ENCODE measurements around the gene ITGB8. TPM values are rescaled to one million over a fixed set of nuclear protein-coding genes. Genes with fewer than 3 reads are reported as not detected.

The ITGB8 gene
- total and polyA plus RNA-seq, 4 experiments from 2014 or later: 0.11 to 0.12 TPM; not detected in 2

DNA sequence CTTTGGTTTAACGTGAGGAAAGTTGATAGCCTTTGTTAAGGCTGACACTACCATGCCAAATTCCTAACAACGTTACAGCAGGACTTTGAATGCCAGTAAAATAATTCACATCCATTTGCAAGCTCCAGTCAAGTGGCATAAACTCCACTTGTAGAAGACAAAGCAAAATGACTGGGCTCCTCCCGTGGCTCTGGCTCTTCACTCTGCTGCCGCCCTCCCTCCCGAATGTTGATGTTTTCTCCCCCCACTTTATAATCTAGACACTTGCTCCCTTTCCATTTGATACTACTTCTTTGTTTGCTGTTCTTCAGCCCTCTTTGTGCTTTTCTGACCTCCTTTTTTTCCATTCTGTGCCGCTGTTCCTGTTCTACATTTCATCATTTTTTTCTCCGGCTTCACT is 22.8 kb upstream of the ITGB8 start:
- no peak overlapping the region for H3K27ac ChIP-seq (ENCODE audit: low read depth, low read length)
- POLR2A ChIA-PET (ENCODE audit: partially characterized antibody): no interaction called here
- Mint-ChIP-seq H3K4me1 (no peaks in the 10 kb centered on the region), H3K9me3 (peaks cover 0 to 2% (median 0%) of the 10 kb centered on the region in 8 donors), H3K27ac (no peak overlapping the region), H3K27me3 (no peaks in the 10 kb centered on the region), H3K36me3 (no peaks in the 10 kb centered on the region), H3K4me3 (no peak overlapping the region)
- no peaks in the 10 kb centered on the region for H3K27me3 ChIP-seq (ENCODE audit: insufficient read depth, low read length)
- no peaks in the 10 kb centered on the region for H3K4me1 ChIP-seq (ENCODE audit: insufficient read depth, low read length)
- no peak overlapping the region for H3K4me3 ChIP-seq (ENCODE audit: low read length in 2 of 2)
- CTCF ChIA-PET (ENCODE audit: partially characterized antibody): no interaction called here
- intact Hi-C loops (cut with micrococcal nuclease): no loop called here
- DNase-seq: no peak
- no peaks in the 10 kb centered on the region for H3K9me3 ChIP-seq (ENCODE audit: control insufficient read depth in 1 of 2, low read length in 2 of 2)
- no peaks in the 10 kb centered on the region for H3K36me3 ChIP-seq (ENCODE audit: insufficient read depth, low read length)

DNA sequence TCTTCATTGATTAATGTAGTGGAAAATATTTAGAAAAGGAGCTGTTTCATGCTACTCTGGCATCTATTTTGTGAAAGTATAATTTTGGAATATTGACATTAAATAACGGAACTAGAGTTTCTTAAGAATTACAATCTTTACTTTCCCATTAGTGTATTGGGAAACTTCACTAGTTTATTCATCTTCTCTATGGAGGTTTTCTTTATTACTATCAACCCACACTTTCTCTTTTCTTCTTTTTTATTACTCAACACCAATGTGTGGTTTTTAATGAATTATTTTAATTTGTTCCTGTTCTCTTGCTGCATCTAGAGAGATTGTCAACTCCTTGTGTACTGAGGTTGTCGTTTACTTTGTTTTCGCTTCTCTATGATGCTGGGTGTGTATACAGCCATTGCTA is 20.4 kb upstream of the ITGB8 start:
- no peaks in the 10 kb centered on the region for H3K4me1 Mint-ChIP-seq
- H3K4me3 ChIP-seq (ENCODE audit: low read length in 2 of 2): no peak overlapping the region
- H3K9me3 ChIP-seq (ENCODE audit: control insufficient read depth in 1 of 2, low read length in 2 of 2): no peaks in the 10 kb centered on the region
- no peak for DNase-seq
- H3K27ac ChIP-seq (ENCODE audit: low read depth, low read length): no peak overlapping the region
- no peak overlapping the region for H3K27ac Mint-ChIP-seq
- intact Hi-C loops (cut with micrococcal nuclease): no loop called here
- ChIA-PET CTCF (ENCODE audit: partially characterized antibody) (no interaction called here), POLR2A (ENCODE audit: partially characterized antibody) (no interaction called here)
- no peaks in the 10 kb centered on the region for H3K36me3 Mint-ChIP-seq
- H3K9me3 Mint-ChIP-seq: peaks cover 0 to 2% (median 0%) of the 10 kb centered on the region in 8 donors
- H3K36me3 ChIP-seq (ENCODE audit: insufficient read depth, low read length): no peaks in the 10 kb centered on the region
- H3K4me1 ChIP-seq (ENCODE audit: insufficient read depth, low read length): no peaks in the 10 kb centered on the region
- H3K27me3 ChIP-seq (ENCODE audit: insufficient read depth, low read length): no peaks in the 10 kb centered on the region
- H3K27me3 Mint-ChIP-seq: no peaks in the 10 kb centered on the region
- no peak overlapping the region for H3K4me3 Mint-ChIP-seq

GRCh38 chr7:20310963-20311742 is 19.5 kb upstream of the ITGB8 start:
- intact Hi-C loops (cut with micrococcal nuclease): no loop called here
- H3K36me3 ChIP-seq (ENCODE audit: insufficient read depth, low read length): no peaks in the 10 kb centered on the region
- no peak overlapping the region for H3K4me3 ChIP-seq (ENCODE audit: low read length in 2 of 2)
- CTCF ChIA-PET (ENCODE audit: partially characterized antibody): interaction anchor here (1.0 kb wide), 1 partner anchor 597 kb away, joined by 3 read pairs; no protein-coding TSS in a partner anchor
- no peaks in the 10 kb centered on the region for H3K27me3 ChIP-seq (ENCODE audit: insufficient read depth, low read length)
- Mint-ChIP-seq H3K27ac (no peak overlapping the region), H3K27me3 (no peaks in the 10 kb centered on the region), H3K4me1 (no peaks in the 10 kb centered on the region), H3K4me3 (no peak overlapping the region), H3K9me3 (peaks cover 0 to 2% (median 0%) of the 10 kb centered on the region in 8 donors), H3K36me3 (no peaks in the 10 kb centered on the region)
- H3K4me1 ChIP-seq (ENCODE audit: insufficient read depth, low read length): no peaks in the 10 kb centered on the region
- H3K9me3 ChIP-seq (ENCODE audit: control insufficient read depth in 1 of 2, low read length in 2 of 2): no peaks in the 10 kb centered on the region
- H3K27ac ChIP-seq (ENCODE audit: low read depth, low read length): no peak overlapping the region
- no peak for DNase-seq
- POLR2A ChIA-PET (ENCODE audit: partially characterized antibody): no interaction called here

GRCh38 chr7:20311743-20312042 is 19.0 kb upstream of the ITGB8 start:
- ChIA-PET POLR2A (ENCODE audit: partially characterized antibody) (no interaction called here), CTCF (ENCODE audit: partially characterized antibody) (no interaction called here)
- no peak overlapping the region for H3K27ac Mint-ChIP-seq
- peaks cover 0 to under 1% (median 0%) of the 10 kb centered on the region in 8 donors for H3K9me3 Mint-ChIP-seq
- H3K27me3 Mint-ChIP-seq: no peaks in the 10 kb centered on the region
- no peaks in the 10 kb centered on the region for H3K36me3 Mint-ChIP-seq
- Histone ChIP-seq H3K36me3 (ENCODE audit: insufficient read depth, low read length) (no peaks in the 10 kb centered on the region), H3K9me3 (ENCODE audit: control insufficient read depth in 1 of 2, low read length in 2 of 2) (no peaks in the 10 kb centered on the region), H3K4me1 (ENCODE audit: insufficient read depth, low read length) (no peaks in the 10 kb centered on the region), H3K27ac (ENCODE audit: low read depth, low read length) (no peak overlapping the region), H3K4me3 (ENCODE audit: low read length in 2 of 2) (no peak overlapping the region), H3K27me3 (ENCODE audit: insufficient read depth, low read length) (no peaks in the 10 kb centered on the region)
- H3K4me3 Mint-ChIP-seq: no peak overlapping the region
- H3K4me1 Mint-ChIP-seq: no peaks in the 10 kb centered on the region
- no peak for DNase-seq
- intact Hi-C loops (cut with micrococcal nuclease): no loop called here

GRCh38 chr7:20312562-20312961 is 18.1 kb upstream of the ITGB8 start:
- Mint-ChIP-seq H3K9me3 (no peaks in the 10 kb centered on the region), H3K27ac (no peak overlapping the region), H3K4me1 (no peaks in the 10 kb centered on the region), H3K27me3 (no peaks in the 10 kb centered on the region), H3K4me3 (no peak overlapping the region), H3K36me3 (no peaks in the 10 kb centered on the region)
- H3K9me3 ChIP-seq (ENCODE audit: control insufficient read depth in 1 of 2, low read length in 2 of 2): no peaks in the 10 kb centered on the region
- H3K27ac ChIP-seq (ENCODE audit: low read depth, low read length): no peak overlapping the region
- intact Hi-C loops (cut with micrococcal nuclease): no loop called here
- H3K27me3 ChIP-seq (ENCODE audit: insufficient read depth, low read length): no peaks in the 10 kb centered on the region
- ChIA-PET POLR2A (ENCODE audit: partially characterized antibody) (no interaction called here), CTCF (ENCODE audit: partially characterized antibody) (no interaction called here)
- no peaks in the 10 kb centered on the region for H3K4me1 ChIP-seq (ENCODE audit: insufficient read depth, low read length)
- DNase-seq: no peak
- H3K4me3 ChIP-seq (ENCODE audit: low read length in 2 of 2): no peak overlapping the region
- no peaks in the 10 kb centered on the region for H3K36me3 ChIP-seq (ENCODE audit: insufficient read depth, low read length)

DNA sequence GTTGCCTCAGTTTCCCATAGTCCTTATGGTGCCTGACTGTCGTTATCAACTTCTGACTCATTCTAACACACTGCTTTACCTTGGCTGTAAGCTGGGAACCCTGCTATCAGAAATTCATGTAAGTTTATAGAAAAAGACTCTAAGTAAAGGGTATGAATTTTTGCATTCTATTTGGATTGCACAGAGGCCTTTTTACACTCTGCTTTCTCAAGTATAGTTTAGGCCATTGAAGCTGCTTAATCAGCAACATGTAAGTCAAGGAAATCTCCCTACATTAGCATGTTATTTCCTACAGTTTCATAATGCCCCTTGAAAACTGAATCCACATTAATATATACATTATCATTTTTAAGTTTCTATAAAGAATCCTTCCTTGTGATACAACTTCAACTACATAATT is 17.1 kb upstream of the ITGB8 start:
- Mint-ChIP-seq H3K4me3 (no peak overlapping the region), H3K4me1 (no peaks in the 10 kb centered on the region), H3K27ac (no peak overlapping the region), H3K9me3 (no peaks in the 10 kb centered on the region), H3K27me3 (no peaks in the 10 kb centered on the region), H3K36me3 (no peaks in the 10 kb centered on the region)
- Histone ChIP-seq H3K9me3 (ENCODE audit: control insufficient read depth in 1 of 2, low read length in 2 of 2) (no peaks in the 10 kb centered on the region), H3K27me3 (ENCODE audit: insufficient read depth, low read length) (no peaks in the 10 kb centered on the region), H3K4me3 (ENCODE audit: low read length in 2 of 2) (no peak overlapping the region), H3K36me3 (ENCODE audit: insufficient read depth, low read length) (no peaks in the 10 kb centered on the region), H3K4me1 (ENCODE audit: insufficient read depth, low read length) (no peaks in the 10 kb centered on the region), H3K27ac (ENCODE audit: low read depth, low read length) (no peak overlapping the region)
- ChIA-PET POLR2A (ENCODE audit: partially characterized antibody) (no interaction called here), CTCF (ENCODE audit: partially characterized antibody) (interaction anchor here (0.6 kb wide), 1 partner anchor 565 kb away, joined by 4 read pairs; no protein-coding TSS in a partner anchor)
- intact Hi-C loops (cut with micrococcal nuclease): no loop called here
- DNase-seq: no peak

GRCh38 chr7:20314198-20314597 is 16.5 kb upstream of the ITGB8 start:
- Mint-ChIP-seq H3K4me3 (no peak overlapping the region), H3K27me3 (no peaks in the 10 kb centered on the region), H3K9me3 (peaks cover 0 to 2% (median 0%) of the 10 kb centered on the region in 8 donors), H3K4me1 (no peaks in the 10 kb centered on the region), H3K27ac (no peak overlapping the region), H3K36me3 (no peaks in the 10 kb centered on the region)
- no peaks in the 10 kb centered on the region for H3K9me3 ChIP-seq (ENCODE audit: control insufficient read depth in 1 of 2, low read length in 2 of 2)
- no peaks in the 10 kb centered on the region for H3K27me3 ChIP-seq (ENCODE audit: insufficient read depth, low read length)
- H3K4me1 ChIP-seq (ENCODE audit: insufficient read depth, low read length): no peaks in the 10 kb centered on the region
- no peak for DNase-seq
- H3K27ac ChIP-seq (ENCODE audit: low read depth, low read length): no peak overlapping the region
- no peaks in the 10 kb centered on the region for H3K36me3 ChIP-seq (ENCODE audit: insufficient read depth, low read length)
- POLR2A ChIA-PET (ENCODE audit: partially characterized antibody): no interaction called here
- CTCF ChIA-PET (ENCODE audit: partially characterized antibody): no interaction called here
- intact Hi-C loops (cut with micrococcal nuclease): no loop called here
- H3K4me3 ChIP-seq (ENCODE audit: low read length in 2 of 2): no peak overlapping the region

All from CD4-positive, alpha-beta memory T cell (primary cell).